Psoas muscle (tissue), 8 donors: ENCODE data around the gene IDUA. TPM values are rescaled to one million over a fixed set of nuclear protein-coding genes. Genes with fewer than 3 reads are reported as not detected.

ENCODE experiments used
- ATAC-seq, 4 donors: fragments of 200-7000 bp; cut with Tn5 transposase; one replicate each; pipeline ENCODE4 v1.9.1; 2020; ENCODE audit warnings: moderate library complexity in 3 of 4, mild to moderate bottlenecking in 2 of 4
- DNase-seq, 2 donors: peaks; one replicate each; pipeline ENCODE4 v3.0.0-alpha.2; 2020
- H3K27ac ChIP-seq: fragments of 200-600 bp; one replicate; pipeline ENCODE4 v1.8.0; 2022
- H3K27me3 ChIP-seq, 3 donors: fragments of 200-600 bp in 1 of 3; one replicate each; pipeline versions ENCODE4 v1.6.1 to v1.8.0; 2013 to 2022; ENCODE audit warnings: low read length in 2 of 3, mild to moderate bottlenecking in 2 of 3, moderate library complexity in 1 of 3; ENCODE audit not compliant: insufficient read depth in 3 of 3
- H3K36me3 ChIP-seq, 2 donors: fragments of 200-600 bp in 1 of 2; one replicate each; pipeline versions ENCODE4 v1.6.1 to v1.8.0; 2013 to 2022; ENCODE audit warnings: low read depth in 1 of 2, mild to moderate bottlenecking in 1 of 2, moderate library complexity in 1 of 2; ENCODE audit not compliant: insufficient read depth in 1 of 2
- H3K4me1 ChIP-seq: fragments of 200-600 bp; one replicate; pipeline ENCODE4 v1.8.0; 2022
- H3K4me3 ChIP-seq: fragments of 200-600 bp; one replicate; pipeline ENCODE4 v1.8.0; 2022; ENCODE audit warnings: mild to moderate bottlenecking
- H3K9me3 ChIP-seq: fragments of 200-600 bp; one replicate; pipeline ENCODE4 v1.8.0; 2022
- WGBS, 3 donors: extraction: QIAGEN DNeasy Blood & Tissue Kit; methylation state at CpG; one replicate each; pipeline versions ENCODE4 v1.1.6 to v1.1.7; 2013; 5-methylcytosine and 5-hydroxymethylcytosine counted together
- intact Hi-C, 2 donors: fragments of 100-400 bp; cut with DNase I; formaldehyde crosslinking; loops; one replicate each; pipeline versions ENCODE4 v1.11.0 to v1.14.2; 2022
- polyA plus RNA-seq, 3 donors: library from polyadenylated mRNA; stranded (reverse); fragments of 200-250 nt; gene quantifications; one replicate each; pipeline ENCODE4 v1.2.3, GENCODE V29; 2013
- total RNA-seq, 4 donors: library from RNA; stranded (reverse); fragmentation: NEBNext Ultra II Directional in 2 of 4; extraction: Animal tissue kit (Norgen Biotek cat#: 25700) in 2 of 4; gene quantifications; one replicate each; pipeline versions ENCODE4 v1.2.1 to v1.2.4, GENCODE V29; 2021 to 2023
- TF ChIP-seq, protein P1 (sequence below): fragments of 200-600 bp; IDR thresholded peaks from one replicate; pipeline ENCODE4 v1.8.0; 2022; ENCODE audit warnings: antibody characterized with exemption
- donor health status: healthy with polysubstance abuse.
- donor health status: DM: no; HTN: no; CAD: no; lungs with moderate emphysema.
- donor health status: Bipolar disorder and iron deficiency.
- donor health status: healthy.
- donor health status: DM: yes; HTN: yes; CAD: no.
- donor health status: DM: no; HTN: no; CAD: no.
- donor health status: DM: no; HTN: no; CAD: no.
- donor health status: DM: yes; HTN: yes; CAD: no.

The IDUA gene
- total and polyA plus RNA-seq, 7 donors, result 1.3 to 6.0 (median 5.1) TPM

DNA sequence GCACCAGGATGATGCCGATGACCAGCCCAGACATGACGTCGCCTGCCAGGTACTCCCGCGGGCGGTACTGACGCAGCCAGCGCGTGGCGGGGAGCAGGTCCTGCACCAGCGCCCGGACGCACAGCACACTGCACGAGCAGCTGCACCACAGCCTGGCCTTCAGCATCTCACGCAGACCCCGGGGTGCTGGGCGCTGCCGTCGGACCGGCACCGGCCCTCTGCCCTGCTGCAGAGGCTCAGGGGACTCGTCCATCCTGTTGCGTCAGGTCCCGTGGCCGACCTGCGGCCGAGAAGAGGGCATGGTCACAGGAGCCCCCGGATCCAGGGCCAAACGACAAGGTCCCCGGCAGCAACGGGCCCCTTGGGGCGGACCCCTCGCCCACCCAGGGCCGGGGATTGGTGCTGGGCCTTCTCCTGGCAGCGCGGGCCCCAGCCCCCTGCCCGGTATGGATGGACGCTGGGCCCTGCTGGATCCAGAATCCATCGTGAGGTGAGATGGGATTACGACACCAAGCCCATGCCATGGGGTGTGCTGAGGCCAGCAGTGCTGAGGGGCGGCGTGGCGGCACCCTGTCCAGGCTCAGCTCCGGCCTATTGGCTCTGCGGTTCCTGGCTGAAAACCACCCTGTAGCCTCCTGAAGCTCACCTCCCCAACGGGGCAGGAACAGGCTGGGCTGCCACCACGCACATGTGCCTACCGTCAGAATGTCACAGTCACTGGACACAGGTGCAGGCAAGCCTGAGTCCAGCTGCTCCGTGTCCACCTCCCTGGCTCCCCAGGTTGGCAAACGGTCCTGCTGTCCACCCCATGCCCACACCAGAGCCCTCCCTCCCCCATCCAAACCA lies 4.8 kb downstream of the IDUA start:
- Histone ChIP-seq H3K27ac (no peak overlapping the region), H3K9me3 (no peaks in the 10 kb centered on the region), H3K4me1 (peaks cover 8% of the 10 kb centered on the region), H3K27me3 (peaks cover 0 to 7% (median 3%) of the 10 kb centered on the region in 3 donors), H3K36me3 (peaks cover 0 to 10% of the 10 kb centered on the region in 2 donors), H3K4me3 (no peak overlapping the region)
- 93 to 94% (median 93%) methylated on average over 47 to 50 of the region's 50 CpGs for WGBS, 3 donors
- ATAC-seq (no peak), DNase-seq (no peak)
- TF ChIP-seq, protein P1, sequence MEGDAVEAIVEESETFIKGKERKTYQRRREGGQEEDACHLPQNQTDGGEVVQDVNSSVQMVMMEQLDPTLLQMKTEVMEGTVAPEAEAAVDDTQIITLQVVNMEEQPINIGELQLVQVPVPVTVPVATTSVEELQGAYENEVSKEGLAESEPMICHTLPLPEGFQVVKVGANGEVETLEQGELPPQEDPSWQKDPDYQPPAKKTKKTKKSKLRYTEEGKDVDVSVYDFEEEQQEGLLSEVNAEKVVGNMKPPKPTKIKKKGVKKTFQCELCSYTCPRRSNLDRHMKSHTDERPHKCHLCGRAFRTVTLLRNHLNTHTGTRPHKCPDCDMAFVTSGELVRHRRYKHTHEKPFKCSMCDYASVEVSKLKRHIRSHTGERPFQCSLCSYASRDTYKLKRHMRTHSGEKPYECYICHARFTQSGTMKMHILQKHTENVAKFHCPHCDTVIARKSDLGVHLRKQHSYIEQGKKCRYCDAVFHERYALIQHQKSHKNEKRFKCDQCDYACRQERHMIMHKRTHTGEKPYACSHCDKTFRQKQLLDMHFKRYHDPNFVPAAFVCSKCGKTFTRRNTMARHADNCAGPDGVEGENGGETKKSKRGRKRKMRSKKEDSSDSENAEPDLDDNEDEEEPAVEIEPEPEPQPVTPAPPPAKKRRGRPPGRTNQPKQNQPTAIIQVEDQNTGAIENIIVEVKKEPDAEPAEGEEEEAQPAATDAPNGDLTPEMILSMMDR, result no peak
- intact Hi-C loops, result loop anchor here in 1 of 2 donors (10.0 kb wide), 1 partner anchor 257 kb away; no protein-coding TSS in a partner anchor

DNA sequence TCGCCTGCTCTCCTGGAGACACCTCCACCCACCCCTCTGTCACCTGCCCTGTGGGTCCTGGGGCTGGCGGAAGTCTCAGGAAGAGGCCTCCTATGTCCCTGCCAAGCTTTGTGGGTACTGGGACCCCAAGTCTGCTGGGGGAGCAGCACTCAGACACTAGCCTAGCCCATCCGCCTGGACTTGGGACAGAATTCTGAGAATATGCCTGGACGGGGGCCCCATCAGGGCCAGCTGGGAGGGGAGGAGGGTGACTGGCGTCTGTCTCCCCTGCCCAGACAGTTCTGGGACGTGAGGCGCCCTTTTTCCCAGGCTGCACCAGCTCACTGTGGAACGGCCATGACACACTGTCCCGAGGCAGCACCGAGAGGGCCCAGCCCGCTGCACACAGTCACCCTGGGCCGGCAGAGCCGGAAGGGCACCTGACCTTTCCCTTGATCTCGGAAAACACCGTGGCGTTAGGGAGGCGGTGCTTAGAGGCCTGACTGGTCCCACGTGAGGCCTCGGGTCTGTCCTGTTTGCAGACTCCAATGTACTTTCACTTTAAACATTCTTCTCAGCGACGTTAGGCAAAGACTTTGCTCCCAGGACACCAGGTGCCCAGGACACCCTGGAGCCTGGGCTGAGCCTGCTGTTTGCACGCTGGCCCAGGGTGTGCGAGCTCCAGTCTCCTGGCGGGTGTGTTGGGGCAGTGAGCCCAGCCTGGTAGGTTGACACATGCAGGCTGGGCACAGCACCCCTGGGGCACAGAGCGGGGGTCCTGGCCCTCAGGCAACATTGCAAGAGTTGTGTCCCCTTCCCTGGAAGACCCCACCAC lies 5.7 kb downstream of the IDUA start:
- TF ChIP-seq, protein P1, result no peak
- DNase-seq (no peak), ATAC-seq (no peak)
- Histone ChIP-seq H3K4me1 (peaks cover 6% of the 10 kb centered on the region), H3K27ac (no peak overlapping the region), H3K4me3 (no peak overlapping the region), H3K27me3 (peaks cover 0 to 15% (median 5%) of the 10 kb centered on the region in 3 donors), H3K36me3 (peaks cover 0 to 10% of the 10 kb centered on the region in 2 donors), H3K9me3 (no peaks in the 10 kb centered on the region)
- WGBS, 3 donors, result 68 to 71% (median 70%) methylated on average over 25 of the region's 25 CpGs
- intact Hi-C loops, result loop anchor here in 1 of 2 donors (10.0 kb wide), 1 partner anchor 258 kb away; no protein-coding TSS in a partner anchor

DNA sequence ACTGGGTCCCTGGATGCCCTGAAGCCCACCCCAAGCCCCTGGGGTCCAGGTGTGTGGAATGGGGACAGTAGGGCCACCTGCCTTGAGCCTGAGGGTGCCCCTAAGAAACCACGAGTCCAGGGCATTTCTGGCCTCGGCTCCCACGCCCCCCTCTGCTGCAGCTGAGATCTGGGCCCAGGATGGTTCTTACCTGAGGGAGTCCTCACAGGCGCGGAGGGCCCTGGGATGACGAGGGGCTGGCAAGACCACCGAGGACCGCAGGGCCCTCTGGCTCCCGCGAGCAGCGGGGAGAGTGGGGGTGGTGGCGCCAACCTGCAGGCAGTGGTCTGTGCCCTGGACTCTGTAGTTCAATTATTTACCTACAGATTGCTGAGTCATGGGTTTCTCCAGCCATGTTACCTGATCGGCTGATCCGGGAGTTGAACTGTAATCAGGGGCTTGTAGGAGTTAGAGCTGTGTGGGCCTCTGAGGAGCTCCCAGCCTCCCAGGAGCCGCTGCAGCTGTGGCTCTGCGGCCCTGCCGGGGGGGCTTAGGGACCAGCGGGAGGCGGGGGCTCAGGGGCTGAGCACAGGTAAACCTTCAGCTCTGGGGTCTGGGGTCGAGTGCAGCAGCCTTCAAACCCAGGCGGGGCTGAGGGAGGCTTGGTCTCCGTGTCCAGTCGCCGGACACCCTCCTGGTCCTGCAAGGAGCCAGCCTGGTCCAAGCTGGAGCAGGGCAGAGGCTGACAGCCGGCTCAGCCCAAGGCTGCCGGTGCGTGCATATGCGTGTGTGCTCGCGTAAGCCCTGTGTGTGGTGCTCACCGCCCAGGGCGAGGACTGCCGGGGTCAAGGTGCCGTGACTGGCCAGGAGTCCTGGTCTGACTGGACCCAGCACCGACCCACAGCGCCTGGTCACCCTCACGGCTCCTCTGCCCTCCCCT lies 6.5 kb downstream of the IDUA start, which contains the start of gene SLC26A1:
Gene SLC26A1, minus strand, starts transcription at position 294 of the 919 bp plus-strand sequence. CDS start 1,701 bp downstream, outside the sequence.
- intact Hi-C loops, result loop anchor here in 1 of 2 donors (10.0 kb wide), 1 partner anchor 259 kb away; no protein-coding TSS in a partner anchor
- no peak for ATAC-seq

More for the DNA sequence above, 6.5 kb downstream of the IDUA start, which contains the start of gene SLC26A1:
- WGBS, 3 donors, result 86 to 87% (median 87%) methylated on average over 35 to 37 of the region's 37 CpGs
- Histone ChIP-seq H3K27me3 (peaks cover 0 to 24% (median 11%) of the 10 kb centered on the region in 3 donors), H3K4me3 (no peak within 1 kb of the TSS), H3K27ac (no peak within 1 kb of the TSS), H3K4me1 (peaks cover 4% of the 10 kb centered on the region), H3K36me3 (peaks cover 0 to 10% of the 10 kb centered on the region in 2 donors), H3K9me3 (no peaks in the 10 kb centered on the region)
- TF ChIP-seq, protein P1, result no peak
- DNase-seq, result no peak
